ENCODE measurements around the gene FDX1.

- TF ChIP-seq, protein P1, sequence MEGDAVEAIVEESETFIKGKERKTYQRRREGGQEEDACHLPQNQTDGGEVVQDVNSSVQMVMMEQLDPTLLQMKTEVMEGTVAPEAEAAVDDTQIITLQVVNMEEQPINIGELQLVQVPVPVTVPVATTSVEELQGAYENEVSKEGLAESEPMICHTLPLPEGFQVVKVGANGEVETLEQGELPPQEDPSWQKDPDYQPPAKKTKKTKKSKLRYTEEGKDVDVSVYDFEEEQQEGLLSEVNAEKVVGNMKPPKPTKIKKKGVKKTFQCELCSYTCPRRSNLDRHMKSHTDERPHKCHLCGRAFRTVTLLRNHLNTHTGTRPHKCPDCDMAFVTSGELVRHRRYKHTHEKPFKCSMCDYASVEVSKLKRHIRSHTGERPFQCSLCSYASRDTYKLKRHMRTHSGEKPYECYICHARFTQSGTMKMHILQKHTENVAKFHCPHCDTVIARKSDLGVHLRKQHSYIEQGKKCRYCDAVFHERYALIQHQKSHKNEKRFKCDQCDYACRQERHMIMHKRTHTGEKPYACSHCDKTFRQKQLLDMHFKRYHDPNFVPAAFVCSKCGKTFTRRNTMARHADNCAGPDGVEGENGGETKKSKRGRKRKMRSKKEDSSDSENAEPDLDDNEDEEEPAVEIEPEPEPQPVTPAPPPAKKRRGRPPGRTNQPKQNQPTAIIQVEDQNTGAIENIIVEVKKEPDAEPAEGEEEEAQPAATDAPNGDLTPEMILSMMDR (IDR thresholded peaks at IDR 0.05): no peak
- TF ChIP-seq POLR2A (IDR thresholded peaks at IDR 0.05) (no peak), POLR2AphosphoS5 (IDR thresholded peaks at IDR 0.05) (no peak)
Measured at GRCh38 chr11:110453684-110454354, 24.1 kb downstream of the FDX1 start.
